ENCODE data around the gene MRPS27. TPM values are rescaled to one million over a fixed set of nuclear protein-coding genes. Genes with fewer than 3 reads are reported as not detected.

The MRPS27 gene
- total RNA-seq, 1 donor from 2014 or later = 28.2 TPM

- no peak for DNase-seq (ENCODE audit: low spot score in 2 of 2)
- TF ChIP-seq CTCF (IDR thresholded peaks at IDR 0.05) = no peak
- no peaks in the 10 kb centered on the region for H3K9me3 ChIP-seq
- H3K4me3 ChIP-seq = no peak overlapping the region
- intact Hi-C loops (cut with DNase I) = no loop called here
- H3K27me3 ChIP-seq = no peaks in the 10 kb centered on the region
- peaks cover 0 to 25% of the 10 kb centered on the region in 2 donors for H3K4me1 ChIP-seq
- H3K27ac ChIP-seq = no peak overlapping the region
- peaks cover 0 to 9% of the 10 kb centered on the region in 2 donors for H3K36me3 ChIP-seq
Measured at GRCh38 chr5:72237415-72237814, 82.6 kb downstream of the MRPS27 start.

- no peak for DNase-seq (ENCODE audit: low spot score in 2 of 2)
- no peak overlapping the region for H3K27ac ChIP-seq
- intact Hi-C loops (cut with DNase I) = no loop called here
- TF ChIP-seq CTCF (IDR thresholded peaks at IDR 0.05) = no peak
- H3K27me3 ChIP-seq = no peaks in the 10 kb centered on the region
- H3K36me3 ChIP-seq = peaks cover 0 to 9% of the 10 kb centered on the region in 2 donors
- no peaks in the 10 kb centered on the region for H3K9me3 ChIP-seq
- peaks cover 0 to 23% of the 10 kb centered on the region in 2 donors for H3K4me1 ChIP-seq
- no peak overlapping the region for H3K4me3 ChIP-seq
Measured at GRCh38 chr5:72235725-72236124, 84.3 kb downstream of the MRPS27 start.

GRCh38 chr5:72234868-72235267, 85.2 kb downstream of the MRPS27 start:
- peaks cover 0 to 23% of the 10 kb centered on the region in 2 donors for H3K4me1 ChIP-seq
- H3K9me3 ChIP-seq = no peaks in the 10 kb centered on the region
- no peak overlapping the region for H3K4me3 ChIP-seq
- peaks cover 0 to 9% of the 10 kb centered on the region in 2 donors for H3K36me3 ChIP-seq
- H3K27ac ChIP-seq = peak overlapping the region; percentile 38 to 63
- intact Hi-C loops (cut with DNase I) = no loop called here
- no peak for DNase-seq (ENCODE audit: low spot score in 2 of 2)
- TF ChIP-seq CTCF (IDR thresholded peaks at IDR 0.05) = no peak
- H3K27me3 ChIP-seq = no peaks in the 10 kb centered on the region

GRCh38 chr5:72234265-72234700, 85.8 kb downstream of the MRPS27 start:
- intact Hi-C loops (cut with DNase I) = no loop called here
- H3K36me3 ChIP-seq = peaks cover 0 to 9% of the 10 kb centered on the region in 2 donors
- peak overlapping the region in 1 of 2 donors; percentile 63 for H3K27ac ChIP-seq

GRCh38 chr5:72233835-72234234, 86.2 kb downstream of the MRPS27 start:
- Histone ChIP-seq H3K36me3 (peaks cover 0 to 9% of the 10 kb centered on the region in 2 donors), H3K27ac (peak overlapping the region in 1 of 2 donors; percentile 63), H3K9me3 (no peaks in the 10 kb centered on the region), H3K27me3 (no peaks in the 10 kb centered on the region), H3K4me1 (peaks cover 0 to 23% of the 10 kb centered on the region in 2 donors), H3K4me3 (no peak overlapping the region)
- DNase-seq (ENCODE audit: low spot score in 2 of 2) = no peak
- intact Hi-C loops (cut with DNase I) = no loop called here
- no peak for TF ChIP-seq CTCF (IDR thresholded peaks at IDR 0.05)

More at GRCh38 chr5:72234265-72234700, 85.8 kb downstream of the MRPS27 start:
- H3K4me3 ChIP-seq = no peak overlapping the region
- H3K4me1 ChIP-seq = peaks cover 0 to 23% of the 10 kb centered on the region in 2 donors
- DNase-seq (ENCODE audit: low spot score in 2 of 2) = no peak
- no peaks in the 10 kb centered on the region for H3K27me3 ChIP-seq
- no peak for TF ChIP-seq CTCF (IDR thresholded peaks at IDR 0.05)
- no peaks in the 10 kb centered on the region for H3K9me3 ChIP-seq

- Histone ChIP-seq H3K27me3 (no peaks in the 10 kb centered on the region), H3K4me1 (peaks cover 0 to 23% of the 10 kb centered on the region in 2 donors), H3K9me3 (no peaks in the 10 kb centered on the region), H3K4me3 (no peak overlapping the region), H3K36me3 (peaks cover 0 to 9% of the 10 kb centered on the region in 2 donors), H3K27ac (peak overlapping the region in 1 of 2 donors; percentile 10)
- TF ChIP-seq CTCF (IDR thresholded peaks at IDR 0.05) = no peak
- intact Hi-C loops (cut with DNase I) = no loop called here
- no peak for DNase-seq (ENCODE audit: low spot score in 2 of 2)
Measured at GRCh38 chr5:72232838-72233237, 87.2 kb downstream of the MRPS27 start.

Measured in ascending aorta (tissue), 2 donors.